Upper lobe of left lung (tissue), 6 donors: ENCODE results near the gene KBTBD12. TPM values are rescaled to one million over a fixed set of nuclear protein-coding genes. Genes with fewer than 3 reads are reported as not detected.
"Not testable (repeated sequence)": the region's sequence is repeated elsewhere in the genome, so short reads cannot be mapped to it uniquely, and the experiment has no call there.

ENCODE experiments used
- ATAC-seq, 2 donors: fragments of 200-7000 bp; cut with Tn5 transposase; one replicate each; pipeline ENCODE4 v1.9.1; 2022; ENCODE audit warnings: mild to moderate bottlenecking in 2 of 2, moderate library complexity in 2 of 2; ENCODE audit not compliant: low FRiP score in 2 of 2
- DNase-seq, 2 donors: peaks; one replicate each; pipeline ENCODE4 v3.0.0-alpha.2; 2019 to 2020
- H3K27ac ChIP-seq, 4 donors: fragments of 200-600 bp; sonication (generic); one replicate each; pipeline ENCODE4 v1.5.1; 2016 to 2019
- H3K27me3 ChIP-seq, 4 donors: fragments of 200-600 bp; sonication (generic); one replicate each; pipeline ENCODE4 v1.5.1; 2017 to 2019
- H3K36me3 ChIP-seq, 4 donors: fragments of 200-600 bp; sonication (generic); one replicate each; pipeline ENCODE4 v1.5.1; 2016 to 2019
- H3K4me1 ChIP-seq, 4 donors: fragments of 200-600 bp; sonication (generic); one replicate each; pipeline ENCODE4 v1.5.1; 2018 to 2019
- H3K4me3 ChIP-seq, 4 donors: fragments of 200-600 bp; sonication (generic); one replicate each; pipeline ENCODE4 v1.5.1; 2017 to 2019; ENCODE audit warnings: mild to moderate bottlenecking in 2 of 4, moderate library complexity in 1 of 4
- H3K9me3 ChIP-seq, 4 donors: fragments of 200-600 bp; sonication (generic); one replicate each; pipeline ENCODE4 v1.5.1; 2018 to 2019
- EP300 ChIP-seq, 4 donors: sonication (generic); formaldehyde crosslinking; IDR thresholded peaks; one replicate each; pipeline ENCODE4 v1.5.1; 2017; ENCODE audit warnings: antibody characterized with exemption in 4 of 4, control low read depth in 2 of 4
- POLR2A ChIP-seq, 4 donors: fragments of 450-650 bp; IDR thresholded peaks; one replicate each; pipeline ENCODE4 v1.5.1; 2016 to 2017; ENCODE audit warnings: antibody characterized with exemption in 4 of 4, mild to moderate bottlenecking in 2 of 4
- POLR2AphosphoS5 ChIP-seq, 2 donors: sonication (generic); formaldehyde crosslinking; IDR thresholded peaks; one replicate each; pipeline ENCODE4 v1.5.1; 2017; ENCODE audit warnings: antibody characterized with exemption in 2 of 2
- WGBS, 2 donors: methylation state at CpG; one replicate each; pipeline ENCODE4 v1.1.5; 2017 to 2018; 5-methylcytosine and 5-hydroxymethylcytosine counted together
- total RNA-seq, 6 donors: library from RNA; depleted of rRNA in 4 of 6; stranded (reverse); fragments of >200 nt in 4 of 6; gene quantifications; one replicate each; pipeline versions ENCODE4 v1.1.0 to v1.2.1, GENCODE V29; 2016 to 2021
- TF ChIP-seq, protein P1 (sequence below), 6 experiments: fragments of 450-650 bp in 4 of 6; fragments of 200-600 bp in 2 of 6; sonication (generic) in 2 of 6; IDR thresholded peaks; one replicate each; pipeline ENCODE4 v1.5.1; 2016 to 2019; ENCODE audit warnings: antibody characterized with exemption in 6 of 6
- donor health status: DM: no; HTN: no; CAD: no; lungs with moderate emphysema.
- donor health status: DM: no; HTN: yes; CAD: no; lungs with severe emphysema.

Gene KBTBD12
- total RNA-seq, 6 donors from 2014 or later = 0.37 to 2.1 (median 0.71) TPM

DNA sequence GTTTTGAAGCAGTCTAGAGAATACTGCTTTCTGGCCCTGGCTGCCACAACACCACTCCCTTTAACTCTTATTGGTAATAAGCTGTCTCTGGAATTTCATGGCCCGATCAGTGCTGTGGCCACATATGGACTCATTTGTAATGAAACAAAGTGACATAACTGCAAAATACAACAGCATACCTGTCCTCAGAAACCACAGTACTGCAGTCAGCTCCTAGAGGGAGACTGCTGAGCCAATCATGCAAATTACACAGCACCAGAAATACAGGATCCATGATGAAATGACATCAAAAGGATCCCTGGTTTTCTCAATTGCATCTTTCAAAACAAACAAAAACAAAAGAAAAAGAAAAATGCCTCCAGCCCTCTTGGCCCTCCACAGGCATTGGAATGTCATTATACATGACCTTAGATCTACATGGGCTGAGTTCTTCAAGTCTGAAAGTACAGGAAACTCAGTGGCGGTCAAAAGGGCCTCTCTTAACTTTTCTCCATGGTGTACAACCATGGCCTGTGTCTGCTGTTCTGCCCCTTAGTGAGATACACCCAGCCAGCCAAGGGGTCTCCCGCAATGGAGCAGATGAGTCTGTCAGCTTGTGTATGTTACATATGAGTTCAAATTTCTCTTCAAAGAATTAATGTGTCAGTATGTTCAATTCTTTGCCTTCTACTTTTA, 24.9 kb upstream of the KBTBD12 start:
- Histone ChIP-seq H3K27me3 (no peaks in the 10 kb centered on the region), H3K4me3 (no peak overlapping the region), H3K4me1 (no peaks in the 10 kb centered on the region), H3K27ac (no peak overlapping the region), H3K9me3 (peaks cover 0 to 12% (median 6%) of the 10 kb centered on the region in 4 donors), H3K36me3 (no peaks in the 10 kb centered on the region)
- WGBS, 2 donors = 91% methylated on average over 3 of the region's 3 CpGs
- DNase-seq (no peak), ATAC-seq (no peak)
- TF ChIP-seq, protein P1, sequence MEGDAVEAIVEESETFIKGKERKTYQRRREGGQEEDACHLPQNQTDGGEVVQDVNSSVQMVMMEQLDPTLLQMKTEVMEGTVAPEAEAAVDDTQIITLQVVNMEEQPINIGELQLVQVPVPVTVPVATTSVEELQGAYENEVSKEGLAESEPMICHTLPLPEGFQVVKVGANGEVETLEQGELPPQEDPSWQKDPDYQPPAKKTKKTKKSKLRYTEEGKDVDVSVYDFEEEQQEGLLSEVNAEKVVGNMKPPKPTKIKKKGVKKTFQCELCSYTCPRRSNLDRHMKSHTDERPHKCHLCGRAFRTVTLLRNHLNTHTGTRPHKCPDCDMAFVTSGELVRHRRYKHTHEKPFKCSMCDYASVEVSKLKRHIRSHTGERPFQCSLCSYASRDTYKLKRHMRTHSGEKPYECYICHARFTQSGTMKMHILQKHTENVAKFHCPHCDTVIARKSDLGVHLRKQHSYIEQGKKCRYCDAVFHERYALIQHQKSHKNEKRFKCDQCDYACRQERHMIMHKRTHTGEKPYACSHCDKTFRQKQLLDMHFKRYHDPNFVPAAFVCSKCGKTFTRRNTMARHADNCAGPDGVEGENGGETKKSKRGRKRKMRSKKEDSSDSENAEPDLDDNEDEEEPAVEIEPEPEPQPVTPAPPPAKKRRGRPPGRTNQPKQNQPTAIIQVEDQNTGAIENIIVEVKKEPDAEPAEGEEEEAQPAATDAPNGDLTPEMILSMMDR (IDR thresholded peaks at IDR 0.05) = no peak
- no peak for TF ChIP-seq POLR2AphosphoS5 (IDR thresholded peaks at IDR 0.05)
- TF ChIP-seq POLR2A (IDR thresholded peaks at IDR 0.05) = no peak
- no peak for TF ChIP-seq EP300 (IDR thresholded peaks at IDR 0.05)

DNA sequence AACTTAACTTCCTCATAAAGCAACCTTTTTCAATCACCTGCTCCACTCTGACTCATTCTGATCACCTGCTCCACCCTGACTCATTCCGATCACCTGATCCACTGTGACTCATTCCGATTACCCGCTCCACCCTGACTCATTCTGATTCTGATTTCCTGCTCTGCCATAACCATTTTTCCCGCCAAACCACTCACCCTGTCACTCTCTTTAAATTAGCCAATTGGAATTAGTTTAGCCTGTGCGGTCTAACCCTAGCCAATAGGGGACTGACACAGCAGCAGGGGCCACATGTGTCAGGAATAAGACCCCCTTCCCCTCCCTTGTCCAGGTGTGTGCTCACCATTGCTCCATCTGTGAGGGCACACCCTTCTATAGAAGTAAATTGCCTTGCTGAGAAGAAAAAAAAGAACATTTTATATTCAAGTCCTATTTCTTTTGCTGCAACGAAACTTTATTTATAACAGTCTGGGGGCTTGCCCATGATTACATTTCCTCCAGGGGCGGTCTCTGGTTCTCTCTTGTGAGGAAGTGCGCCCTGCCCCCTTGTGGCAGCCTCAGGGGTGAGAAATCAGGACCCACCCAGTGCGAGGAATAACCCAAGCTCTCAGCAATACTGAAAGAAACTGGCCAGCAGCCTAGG, 24.3 kb upstream of the KBTBD12 start:
- not testable (repeated sequence) for H3K4me1 ChIP-seq, H3K27me3 ChIP-seq, H3K4me3 ChIP-seq, ATAC-seq, DNase-seq, H3K27ac ChIP-seq, H3K36me3 ChIP-seq
- 89 to 90% methylated on average over 9 of the region's 9 CpGs for WGBS, 2 donors
- peaks cover 0 to 12% (median 6%) of the 10 kb centered on the region in 4 donors for H3K9me3 ChIP-seq

DNA sequence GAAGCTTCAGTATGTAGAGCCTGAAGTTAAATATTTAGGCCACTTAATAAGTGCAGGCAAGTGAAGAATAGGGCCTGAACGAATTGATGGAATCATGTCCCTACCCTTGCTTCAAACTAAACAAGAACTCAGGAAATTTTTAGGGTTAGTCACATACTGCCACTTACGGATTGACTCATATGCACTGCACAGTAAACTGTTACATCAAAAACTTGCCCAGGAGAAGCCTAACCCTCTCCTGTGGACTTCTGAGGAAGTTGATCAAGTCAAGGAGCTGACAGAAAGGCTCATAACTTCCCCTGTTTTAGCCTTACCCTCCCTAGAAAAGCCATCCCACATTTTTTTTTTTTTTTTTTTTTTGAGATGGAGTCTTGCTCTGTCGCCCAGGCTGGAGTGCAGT, 20.6 kb upstream of the KBTBD12 start:
- H3K4me3 ChIP-seq = no peak overlapping the region
- H3K27me3 ChIP-seq = no peaks in the 10 kb centered on the region
- H3K4me1 ChIP-seq = no peaks in the 10 kb centered on the region
- H3K27ac ChIP-seq = no peak overlapping the region
- DNase-seq (no peak), ATAC-seq (no peak)
- no peaks in the 10 kb centered on the region for H3K36me3 ChIP-seq
- TF ChIP-seq, protein P1 (IDR thresholded peaks at IDR 0.05) = no peak
- TF ChIP-seq POLR2AphosphoS5 (IDR thresholded peaks at IDR 0.05) = no peak
- TF ChIP-seq EP300 (IDR thresholded peaks at IDR 0.05) = no peak
- WGBS, 2 donors = 85 to 91% methylated on average over 3 of the region's 3 CpGs
- H3K9me3 ChIP-seq = peaks cover 0 to 12% (median 6%) of the 10 kb centered on the region in 4 donors

DNA sequence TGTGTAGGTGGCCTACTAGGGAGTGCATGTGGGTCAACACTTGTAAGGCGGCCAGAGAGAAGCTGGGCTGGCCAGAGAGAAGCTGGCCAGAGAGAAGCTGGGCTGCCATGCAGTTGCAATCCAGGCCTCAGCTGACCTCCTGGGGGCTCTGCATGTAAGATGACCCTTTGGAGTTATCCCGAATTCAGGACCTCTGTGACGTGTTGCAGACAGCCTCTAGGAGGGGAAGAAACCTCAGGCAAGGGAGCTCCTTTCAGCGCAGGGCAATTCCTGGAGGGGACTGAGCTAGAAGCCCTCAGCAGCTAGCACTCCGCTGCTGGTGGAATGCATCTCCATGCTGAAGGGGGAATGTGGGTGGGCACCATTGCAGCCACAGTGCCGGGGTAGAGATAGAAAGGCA, 15.8 kb upstream of the KBTBD12 start:
- Histone ChIP-seq H3K36me3 (no peaks in the 10 kb centered on the region), H3K9me3 (no peaks in the 10 kb centered on the region), H3K4me3 (no peak overlapping the region), H3K27me3 (no peaks in the 10 kb centered on the region), H3K4me1 (no peaks in the 10 kb centered on the region), H3K27ac (no peak overlapping the region)
- TF ChIP-seq, protein P1 (IDR thresholded peaks at IDR 0.05) = no peak
- TF ChIP-seq POLR2A (IDR thresholded peaks at IDR 0.05) (no peak), EP300 (IDR thresholded peaks at IDR 0.05) (no peak), POLR2AphosphoS5 (IDR thresholded peaks at IDR 0.05) (no peak)
- DNase-seq (no peak), ATAC-seq (no peak)
- 94% methylated on average over 4 to 6 of the region's 6 CpGs for WGBS, 2 donors

DNA sequence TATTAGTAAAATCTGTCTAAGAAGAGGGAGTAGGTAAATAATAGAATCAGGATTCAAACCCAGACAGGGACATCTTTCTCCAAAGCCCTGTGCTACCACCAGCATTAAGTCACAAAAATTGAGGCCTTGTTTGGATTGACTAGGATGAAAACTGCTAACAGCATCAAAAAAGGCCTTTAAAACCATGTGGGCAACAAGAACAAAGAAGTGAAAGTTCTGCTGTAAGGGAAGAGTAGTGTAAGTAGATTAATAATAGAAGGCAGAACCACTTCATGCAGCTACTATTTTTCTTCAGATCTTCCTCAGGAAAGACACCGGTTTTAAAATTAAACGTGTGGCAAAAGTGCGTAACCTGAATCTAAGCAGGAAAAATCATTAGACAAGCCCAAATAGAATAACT, 15.3 kb upstream of the KBTBD12 start:
- no peaks in the 10 kb centered on the region for H3K27me3 ChIP-seq
- H3K27ac ChIP-seq = no peak overlapping the region
- no peaks in the 10 kb centered on the region for H3K4me1 ChIP-seq
- no peaks in the 10 kb centered on the region for H3K36me3 ChIP-seq
- DNase-seq = no peak
- H3K4me3 ChIP-seq = no peak overlapping the region
- ATAC-seq = no peak
- TF ChIP-seq EP300 (IDR thresholded peaks at IDR 0.05) (no peak), POLR2A (IDR thresholded peaks at IDR 0.05) (no peak), POLR2AphosphoS5 (IDR thresholded peaks at IDR 0.05) (no peak)
- TF ChIP-seq, protein P1 (IDR thresholded peaks at IDR 0.05) = no peak
- whole genome bisulfite sequencing, 2 donors = 71 to 73% methylated on average over 3 of the region's 3 CpGs
- H3K9me3 ChIP-seq = no peaks in the 10 kb centered on the region
